HG02623 (cell line): ENCODE data around the gene EXOC3L2.
"Not testable (repeated sequence)": the region's sequence is repeated elsewhere in the genome, so short reads cannot be mapped to it uniquely, and the experiment has no call there.

Experiments
- ATAC-seq: cut with Tn5 transposase; IDR thresholded peaks from one replicate; pipeline ENCODE4 v1.9.1; 2021; ENCODE audit warnings: moderate library complexity; ENCODE audit not compliant: unreplicated experiment

EXOC3L2 gene

DNA sequence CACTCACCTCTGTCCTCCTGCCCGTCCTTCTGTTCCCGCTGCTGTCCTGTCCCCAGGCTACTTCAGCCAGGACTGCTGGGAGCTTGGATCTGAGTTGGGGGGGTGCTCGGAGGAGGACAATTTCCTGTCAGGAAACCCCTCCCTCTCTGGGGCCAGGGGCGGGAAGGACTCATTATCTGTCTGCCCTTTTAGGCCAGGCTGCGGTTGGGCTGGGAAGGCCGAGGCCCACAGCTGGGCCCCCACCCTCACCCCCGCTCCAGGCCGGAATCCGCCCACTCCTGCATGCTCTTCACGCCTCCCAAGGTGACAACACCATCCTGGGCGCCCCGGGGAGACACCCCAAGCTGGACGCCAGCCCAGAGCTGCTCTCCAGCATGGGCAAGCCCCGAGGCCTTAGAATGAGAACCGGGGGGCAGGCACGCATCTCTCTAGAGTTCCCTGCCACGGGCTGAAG lies at the start of gene EXOC3L2:
TSS of gene EXOC3L2 (minus strand) at position 74 of the 454 bp plus-strand sequence. CDS start 6,362 bp downstream, outside the sequence.
- no peak for ATAC-seq

DNA sequence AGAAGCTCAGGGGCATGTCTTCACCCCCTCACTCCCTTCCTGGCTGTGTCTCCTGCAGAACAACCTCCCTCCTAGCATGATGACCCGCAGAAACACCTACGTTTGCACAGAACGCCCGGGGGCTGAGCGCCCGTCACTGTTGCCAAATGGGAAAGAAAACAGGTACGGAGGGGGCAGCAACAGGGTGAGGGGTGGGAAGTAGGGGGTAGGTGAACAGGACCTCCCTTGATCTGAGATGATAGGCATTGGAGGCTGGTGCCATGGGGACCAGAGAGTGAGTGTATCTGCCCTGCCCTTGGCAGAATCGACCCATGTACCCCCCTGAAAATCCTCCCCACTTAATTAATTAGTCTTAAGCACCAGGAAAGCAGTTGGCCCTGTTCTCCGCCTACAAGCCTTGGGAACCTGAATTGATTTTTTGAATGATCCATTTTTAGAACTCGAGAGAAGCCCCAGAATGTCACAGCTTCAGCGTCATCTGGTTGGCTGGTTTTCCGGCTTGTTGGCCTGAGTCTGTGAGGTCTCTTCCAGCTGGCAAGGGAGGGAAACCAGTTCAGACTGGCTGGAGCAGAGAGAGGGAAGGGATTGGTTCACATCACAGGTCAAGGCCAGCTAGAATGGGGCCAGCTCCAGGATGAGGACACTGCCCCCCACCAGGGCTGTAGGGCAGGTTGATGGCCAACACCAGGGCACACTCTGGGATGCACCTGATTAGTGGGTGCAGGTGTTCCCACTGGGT lies 49.3 kb upstream of the EXOC3L2 start:
- no peak for ATAC-seq

DNA sequence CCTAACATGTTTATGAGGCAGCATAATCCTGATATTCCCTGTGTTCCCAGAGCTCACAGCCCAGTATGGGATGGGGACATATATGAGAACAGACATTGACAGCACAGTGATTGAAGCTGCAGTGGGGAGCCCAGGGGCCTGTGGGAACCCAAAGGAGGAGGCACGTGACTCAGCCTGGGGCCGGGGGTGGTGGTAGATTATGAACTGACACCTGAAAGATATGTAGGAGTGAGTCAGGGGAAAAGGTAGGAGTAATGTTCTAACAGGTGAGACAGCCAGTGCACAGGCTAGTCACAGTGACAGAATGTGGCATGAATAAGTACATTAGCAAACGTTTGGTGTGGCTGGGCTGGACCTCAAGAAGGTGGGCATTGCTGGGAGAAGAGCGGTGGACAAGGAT lies 48.5 kb upstream of the EXOC3L2 start:
- ATAC-seq, result no peak

DNA sequence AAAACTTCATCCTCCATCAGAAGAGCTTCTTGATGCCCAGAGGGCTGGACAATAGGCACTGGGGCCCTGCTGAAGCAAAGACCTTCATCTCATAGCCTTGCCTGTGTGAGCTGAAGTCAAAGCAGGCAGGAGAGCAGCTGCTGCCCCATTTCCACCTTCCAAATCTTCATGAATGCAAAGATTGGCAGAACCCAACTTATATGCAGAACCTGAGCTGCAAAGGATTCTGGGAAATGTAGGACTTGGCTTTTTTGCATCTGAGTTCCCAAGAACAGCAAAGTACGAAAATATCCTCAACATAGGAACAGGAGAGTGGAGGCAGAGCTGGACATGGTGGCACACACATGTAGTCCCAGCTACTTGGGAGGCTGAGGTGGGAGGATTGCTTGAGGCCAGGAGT lies 46.6 kb upstream of the EXOC3L2 start:
- ATAC-seq, result no peak

DNA sequence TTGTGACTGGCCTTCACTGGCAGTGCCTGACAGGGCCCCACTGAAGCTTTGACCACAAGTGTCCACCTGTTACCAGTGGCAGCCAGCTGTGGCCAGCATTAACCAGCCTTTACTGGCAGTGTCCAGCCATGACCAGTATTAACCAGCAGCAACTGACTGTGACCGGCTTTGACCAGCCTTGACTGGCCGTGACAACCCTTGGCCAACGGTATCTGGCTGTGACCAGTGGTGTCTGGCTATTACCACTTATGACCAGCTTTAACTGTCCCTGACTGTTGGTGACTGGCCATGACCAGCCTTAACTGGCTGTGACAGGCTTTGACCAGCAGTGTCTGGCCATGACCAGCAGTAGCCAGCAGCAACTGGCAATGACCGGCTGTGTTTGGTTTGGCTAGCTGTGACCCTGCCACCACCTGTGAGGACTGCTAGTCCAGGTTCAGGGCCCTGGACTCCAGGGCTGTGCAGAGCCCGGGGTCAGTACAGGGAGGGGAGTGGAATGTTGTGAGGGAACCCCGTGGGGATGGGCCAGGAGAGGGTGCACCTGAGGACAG lies 45.2 kb upstream of the EXOC3L2 start:
- no peak for ATAC-seq

DNA sequence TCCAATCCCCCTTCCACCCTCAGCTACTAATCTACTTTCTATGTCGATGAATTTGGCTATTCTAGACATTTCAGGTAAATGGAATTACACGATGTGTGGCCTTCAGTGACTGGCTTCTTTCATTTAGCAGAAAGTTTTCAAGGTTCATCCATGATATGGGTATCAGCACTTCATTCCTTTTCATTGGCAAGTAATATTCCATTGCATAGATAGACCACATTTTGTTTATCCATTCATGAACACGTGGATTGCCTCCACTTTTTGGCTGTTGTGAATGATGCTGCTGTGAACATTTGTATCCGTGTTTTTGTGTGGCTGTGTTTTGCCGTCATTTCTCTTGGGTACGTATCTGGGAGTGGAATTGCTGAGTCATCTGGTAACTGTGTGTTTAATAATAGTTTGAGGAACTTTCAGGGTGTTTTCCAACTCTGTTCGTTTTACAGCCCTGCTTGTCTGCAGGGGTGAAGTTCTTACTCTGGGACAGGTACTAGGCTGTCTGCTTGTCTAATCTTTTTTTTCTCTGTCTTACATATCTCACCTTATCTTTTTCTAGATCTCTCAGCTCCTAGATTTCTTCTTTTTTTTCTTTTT lies 38.3 kb upstream of the EXOC3L2 start:
- no peak for ATAC-seq

DNA sequence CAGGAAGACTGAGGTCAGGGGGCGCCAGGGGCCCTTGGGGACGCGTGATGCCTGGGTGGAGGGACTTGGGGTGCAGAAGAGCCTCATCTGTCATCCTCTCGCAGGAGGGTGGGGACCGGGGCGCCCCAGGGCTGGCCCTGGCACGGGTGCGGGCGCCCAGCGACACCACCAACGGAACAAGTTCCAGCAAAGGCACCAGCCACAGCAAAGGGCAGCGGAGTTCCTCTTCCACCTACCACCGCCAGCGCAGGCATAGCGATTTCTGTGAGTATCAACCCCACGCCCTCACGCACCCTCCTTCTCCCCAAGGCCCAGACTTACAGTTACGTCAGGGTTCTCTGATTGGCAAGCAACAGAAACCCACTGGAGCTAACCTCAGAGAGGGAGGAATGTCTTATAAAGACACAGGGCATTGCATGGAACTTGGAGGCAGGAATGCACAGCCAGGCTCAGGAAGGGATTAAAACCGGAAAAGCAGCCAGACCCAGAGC lies 35.3 kb upstream of the EXOC3L2 start:
- ATAC-seq, result no peak

DNA sequence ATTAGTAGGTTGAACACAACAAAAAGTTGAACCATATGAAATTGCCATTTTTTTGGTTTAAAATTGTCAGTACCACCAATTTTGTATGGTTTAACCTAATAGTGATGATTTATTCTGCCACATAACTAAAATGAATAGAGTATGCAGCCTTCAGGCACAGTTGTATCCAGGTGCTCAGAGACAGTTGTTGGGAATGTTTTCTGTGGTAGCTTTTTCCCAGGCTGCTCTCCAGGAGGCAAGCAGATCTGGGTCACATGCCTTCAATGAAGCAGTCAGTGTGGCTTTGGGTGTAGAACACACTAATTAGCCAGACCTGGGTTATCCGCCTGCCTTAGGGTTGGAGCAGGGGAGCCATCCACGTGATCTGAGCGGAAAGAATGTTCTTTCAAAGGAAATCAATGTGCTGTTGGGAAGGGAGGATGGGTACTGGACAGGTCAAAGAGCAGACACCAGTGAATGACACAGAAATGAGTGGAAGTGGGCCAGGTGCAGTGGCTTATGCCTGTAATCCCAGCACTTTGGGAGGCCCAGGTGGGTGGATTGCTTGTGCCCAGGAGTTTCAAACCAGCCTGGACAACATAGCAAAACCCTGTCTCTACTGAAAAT lies 34.5 kb upstream of the EXOC3L2 start:
- no peak for ATAC-seq

DNA sequence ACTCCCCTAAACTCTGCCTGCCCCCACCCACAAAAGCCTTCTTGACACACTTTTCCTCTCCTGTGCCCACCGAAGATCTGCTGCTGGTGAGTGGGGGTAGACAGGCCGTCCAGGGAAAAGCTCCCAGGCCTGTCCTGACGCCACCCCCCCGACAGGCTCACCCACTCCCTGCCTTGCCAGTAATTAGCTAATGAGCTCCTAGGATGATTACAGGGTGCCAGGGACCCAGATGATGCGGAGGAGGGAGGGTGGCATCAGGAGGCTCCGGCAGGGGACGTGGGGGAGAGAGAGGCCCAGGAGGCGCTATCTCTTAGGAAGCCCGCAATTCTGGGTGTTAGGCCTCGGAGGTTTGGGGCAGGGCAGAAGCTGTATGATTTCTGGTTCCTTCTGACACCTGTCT lies 32.9 kb upstream of the EXOC3L2 start:
- ATAC-seq, result no peak

DNA sequence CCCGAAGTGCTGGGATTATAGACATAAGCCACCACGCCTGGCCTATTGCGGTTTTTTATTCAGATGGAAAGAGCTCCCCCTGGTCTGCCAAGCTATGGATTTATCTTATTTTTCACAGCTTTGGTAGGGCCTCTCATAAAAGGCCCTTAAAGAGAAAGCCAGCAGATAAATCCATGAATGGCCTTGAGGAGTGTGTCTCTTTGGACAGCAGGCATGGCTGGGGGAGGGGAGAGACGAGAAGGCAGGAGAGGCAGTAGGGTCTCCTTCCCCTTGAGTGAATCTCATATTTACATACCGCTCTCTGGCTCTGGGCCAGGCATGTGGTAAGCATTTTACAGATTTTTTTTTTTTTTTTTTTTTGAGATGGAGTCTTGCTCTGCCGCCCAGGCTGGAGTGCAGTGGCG lies 31.1 kb upstream of the EXOC3L2 start:
- no peak for ATAC-seq

DNA sequence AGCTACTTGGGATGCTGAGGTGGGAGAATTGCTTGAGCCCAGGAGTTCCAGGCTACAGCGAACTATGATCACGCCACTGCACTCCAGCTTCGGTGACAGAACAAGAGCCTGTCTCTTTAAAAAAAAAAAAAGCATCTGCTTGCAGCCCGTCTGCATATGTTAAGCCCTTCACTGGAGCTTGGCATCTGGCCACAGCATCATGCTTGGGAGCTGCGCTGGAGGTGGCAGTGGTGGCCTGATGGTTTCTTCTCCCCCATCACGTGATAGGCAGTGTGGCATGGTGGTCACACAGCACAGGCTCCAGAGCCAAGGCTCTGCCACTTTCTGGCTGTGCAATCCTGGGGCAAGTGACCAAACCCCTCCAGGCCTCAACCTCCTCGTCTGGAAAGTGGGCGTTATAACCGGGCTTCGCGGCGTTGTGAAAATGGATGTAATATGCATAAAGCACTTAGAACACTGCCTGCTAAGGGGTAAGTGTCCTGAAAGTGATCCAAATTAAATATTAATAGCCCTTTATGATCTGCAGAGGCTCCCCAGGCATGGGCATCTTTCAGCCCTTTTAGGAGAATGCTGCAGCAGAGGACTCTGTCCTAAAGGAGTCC lies 30.3 kb upstream of the EXOC3L2 start:
- no peak for ATAC-seq

DNA sequence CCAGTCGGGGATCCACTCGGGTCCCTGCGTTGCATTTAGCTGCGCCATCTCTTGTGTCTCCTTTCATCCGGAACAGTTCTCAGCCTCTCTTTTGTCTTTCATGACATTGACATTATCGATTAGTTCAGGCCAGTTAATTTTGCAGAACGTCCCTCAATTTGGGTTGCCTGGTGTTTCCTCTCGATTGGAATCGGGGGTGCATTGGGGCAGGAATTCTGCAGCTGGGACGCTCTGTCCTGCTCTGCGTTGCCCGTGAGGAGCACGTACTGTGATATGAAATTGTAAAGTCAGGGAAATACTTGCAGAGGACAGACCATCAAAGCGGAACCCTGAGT lies 28.3 kb upstream of the EXOC3L2 start:
- no peak for ATAC-seq

DNA sequence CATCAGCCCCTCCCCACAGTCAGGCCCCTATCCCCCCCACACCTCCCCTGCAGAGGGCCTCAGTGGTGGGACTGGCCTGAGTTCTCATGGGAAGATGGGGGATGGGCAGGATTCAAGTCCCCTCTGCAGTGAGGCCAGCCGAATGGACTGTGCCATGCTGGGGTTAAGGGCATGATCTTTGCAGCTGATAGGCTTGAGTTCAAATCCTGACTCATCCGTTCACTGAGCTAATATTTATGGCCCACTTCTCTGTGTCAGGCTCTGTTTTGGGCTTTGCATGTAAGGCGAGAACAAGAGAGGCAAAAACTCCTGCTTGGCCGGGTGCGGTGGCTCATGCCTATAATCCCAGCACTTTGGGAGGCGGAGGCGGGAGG lies 26.5 kb upstream of the EXOC3L2 start:
- ATAC-seq, result no peak

DNA sequence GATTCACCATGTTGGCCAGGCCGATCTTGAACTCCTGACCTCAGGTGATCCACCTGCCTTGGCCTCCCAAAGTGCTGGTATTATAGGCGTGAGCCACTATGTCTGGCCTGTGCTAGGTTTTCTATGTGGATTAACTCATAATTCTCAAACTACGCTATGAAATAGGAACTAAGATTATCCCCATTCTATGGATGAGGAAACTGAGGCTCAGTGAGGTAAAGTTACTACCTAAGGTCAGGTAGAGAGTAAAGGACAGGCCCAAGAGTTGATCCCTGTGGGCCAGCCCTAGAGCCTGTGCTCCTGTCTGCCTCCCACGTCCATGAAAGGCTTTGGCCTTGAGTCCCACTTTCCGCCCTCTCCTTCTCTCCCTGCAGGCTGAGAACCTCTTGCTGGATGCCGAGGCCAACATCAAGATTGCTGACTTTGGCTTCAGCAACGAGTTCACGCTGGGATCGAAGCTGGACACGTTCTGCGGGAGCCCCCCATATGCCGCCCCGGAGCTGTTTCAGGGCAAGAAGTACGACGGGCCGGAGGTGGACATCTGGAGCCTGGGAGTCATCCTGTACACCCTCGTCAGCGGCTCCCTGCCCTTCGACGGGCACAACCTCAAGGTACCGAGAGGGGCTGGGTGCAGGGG lies 26.0 kb upstream of the EXOC3L2 start:
- no peak for ATAC-seq

DNA sequence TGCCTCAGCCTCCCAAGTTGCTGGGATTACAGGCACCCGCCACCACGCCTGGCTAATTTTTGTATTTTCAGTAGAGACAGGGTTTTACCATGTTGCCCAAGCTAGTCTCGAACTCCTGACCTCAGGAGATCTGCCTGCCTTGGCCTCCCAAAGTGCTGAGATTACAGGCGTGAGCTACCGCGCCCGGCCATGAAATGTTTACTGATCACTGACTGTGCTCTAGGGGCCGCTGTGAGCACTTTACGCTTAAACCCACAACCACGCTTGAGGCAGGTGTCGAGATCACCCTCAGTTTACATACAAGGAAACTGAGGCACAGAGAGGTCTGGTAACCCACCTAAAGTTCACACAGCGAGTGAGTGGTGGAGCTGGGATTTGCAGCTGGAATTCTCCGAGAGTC lies 24.7 kb upstream of the EXOC3L2 start:
- not testable (repeated sequence) for ATAC-seq

DNA sequence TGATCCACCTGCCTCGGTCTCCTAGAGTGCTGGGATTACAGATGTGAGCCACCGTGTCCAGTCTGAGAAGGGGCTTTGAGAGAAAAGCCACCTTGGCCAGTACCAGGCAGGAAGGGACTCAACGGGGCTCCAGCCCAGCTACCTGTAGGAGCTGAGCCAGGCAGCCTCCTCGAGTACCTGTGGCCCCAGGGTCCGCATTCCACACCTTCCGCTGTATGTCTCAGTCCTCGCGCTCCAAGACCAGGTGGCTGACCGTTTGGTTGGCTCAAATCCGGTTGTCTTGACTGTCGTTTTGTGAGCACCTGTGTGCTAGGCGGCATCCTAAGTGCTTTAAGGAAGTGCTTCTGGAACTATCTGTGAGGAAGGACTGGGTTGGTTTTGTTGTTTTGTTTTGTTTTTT lies 22.1 kb upstream of the EXOC3L2 start:
- no peak for ATAC-seq

DNA sequence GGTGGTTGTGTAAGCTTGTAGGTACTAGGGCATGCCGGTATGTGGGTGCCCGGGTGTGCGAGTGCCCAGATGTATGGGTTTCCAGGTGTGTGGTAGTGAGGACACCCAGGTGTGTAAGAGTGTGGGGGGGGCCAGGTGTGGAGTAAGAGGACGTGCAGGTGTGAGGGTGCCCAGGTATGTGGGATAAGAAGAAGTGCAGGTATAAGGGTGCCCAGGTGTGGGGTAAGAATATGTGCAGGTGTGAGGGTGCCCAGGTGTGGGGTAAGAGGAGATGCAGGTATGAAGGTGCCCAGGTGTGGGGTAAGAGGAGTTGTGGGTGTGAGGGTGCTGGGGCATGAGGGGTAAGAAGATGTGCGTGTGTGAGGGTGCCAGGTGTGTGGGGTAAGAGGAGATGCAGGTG lies 20.2 kb upstream of the EXOC3L2 start:
- no peak for ATAC-seq

DNA sequence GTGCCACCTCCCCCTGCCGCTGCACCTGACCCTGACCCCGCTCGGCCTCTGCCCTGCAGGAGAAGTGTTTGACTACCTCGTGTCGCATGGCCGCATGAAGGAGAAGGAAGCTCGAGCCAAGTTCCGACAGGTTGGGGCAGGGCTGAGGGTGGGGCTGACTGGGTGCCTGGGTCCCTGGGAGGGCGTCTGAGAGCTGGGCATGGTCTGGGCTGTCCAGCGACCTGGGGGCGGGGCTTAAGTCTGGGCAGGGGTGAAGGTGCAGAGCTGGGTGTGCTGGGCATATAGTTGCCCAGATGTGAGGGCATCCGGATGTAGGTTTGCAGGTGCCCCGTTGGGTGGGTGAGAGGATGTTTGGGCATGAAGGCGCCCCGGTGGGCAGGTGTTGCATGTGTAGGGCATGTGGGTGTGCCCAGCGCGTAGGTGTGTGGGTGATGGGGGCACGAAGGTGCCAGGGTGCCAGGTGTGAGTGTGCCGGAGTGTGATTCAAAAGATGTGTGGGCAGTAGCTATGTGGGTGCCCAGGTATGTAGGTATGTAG lies 19.6 kb upstream of the EXOC3L2 start:
- ATAC-seq, result no peak

DNA sequence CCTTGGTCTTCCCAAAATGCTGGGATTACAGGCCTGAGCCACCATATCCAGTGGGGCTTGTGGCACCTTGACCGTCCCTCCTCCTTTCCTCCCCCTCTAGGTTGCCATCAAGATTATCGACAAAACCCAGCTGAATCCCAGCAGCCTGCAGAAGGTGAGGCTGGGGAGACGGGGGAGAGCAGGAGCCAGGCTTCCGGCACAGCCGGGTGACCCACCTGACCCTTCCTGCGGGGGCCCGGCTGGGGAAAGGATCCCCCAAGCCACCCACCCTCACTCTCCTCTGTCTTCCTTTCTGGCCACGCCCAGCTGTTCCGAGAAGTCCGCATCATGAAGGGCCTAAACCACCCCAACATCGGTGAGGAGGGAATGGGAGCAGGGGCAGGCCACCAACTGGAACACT lies 17.8 kb upstream of the EXOC3L2 start:
- no peak for ATAC-seq

DNA sequence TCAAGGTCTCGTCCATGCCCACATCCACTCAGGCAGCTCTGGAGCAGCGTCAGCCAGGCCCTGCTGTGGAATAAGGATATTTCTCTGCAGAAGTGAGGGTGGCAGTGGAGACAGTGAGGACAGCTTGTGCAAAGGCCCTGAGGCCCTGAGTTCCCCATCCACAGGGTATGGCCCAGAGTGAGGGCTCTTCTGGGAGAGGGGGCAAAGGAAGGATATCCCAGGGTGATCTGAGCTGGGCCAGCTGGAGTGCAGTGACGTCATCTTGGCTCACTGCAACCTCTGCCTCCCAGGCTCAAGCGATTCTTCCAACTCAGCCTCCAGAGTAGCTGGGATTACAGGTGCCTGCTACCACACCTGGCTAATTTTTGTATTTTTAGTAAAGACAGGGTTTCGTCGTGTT lies 17.4 kb upstream of the EXOC3L2 start:
- ATAC-seq, result no peak

DNA sequence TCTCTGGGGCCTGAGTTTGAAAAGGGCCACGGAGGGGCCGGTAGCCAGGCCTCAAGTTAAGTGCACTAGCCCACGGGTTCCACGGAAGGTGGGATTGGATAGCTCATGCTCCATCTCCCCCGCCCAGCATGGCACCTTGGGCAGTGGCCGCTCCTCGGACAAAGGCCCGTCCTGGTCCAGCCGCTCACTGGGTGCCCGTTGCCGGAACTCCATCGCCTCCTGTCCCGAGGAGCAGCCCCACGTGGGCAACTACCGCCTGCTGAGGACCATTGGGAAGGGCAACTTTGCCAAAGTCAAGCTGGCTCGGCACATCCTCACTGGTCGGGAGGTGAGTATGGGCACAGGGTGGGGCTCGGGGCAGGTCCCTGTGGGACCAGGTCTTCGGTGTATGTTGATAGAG lies 13.7 kb upstream of the EXOC3L2 start:
- no peak for ATAC-seq
